Measurements from ENCODE around the gene TBX21. TPM values are rescaled to one million over a fixed set of nuclear protein-coding genes. Genes with fewer than 3 reads are reported as not detected.

TBX21 gene
- total and polyA plus RNA-seq, 10 of the 15 experiments (the other 5 are each of a cell fraction or from before 2014, with no cell fraction given) = 0.63 to 9.6 (median 5.0) TPM

DNA sequence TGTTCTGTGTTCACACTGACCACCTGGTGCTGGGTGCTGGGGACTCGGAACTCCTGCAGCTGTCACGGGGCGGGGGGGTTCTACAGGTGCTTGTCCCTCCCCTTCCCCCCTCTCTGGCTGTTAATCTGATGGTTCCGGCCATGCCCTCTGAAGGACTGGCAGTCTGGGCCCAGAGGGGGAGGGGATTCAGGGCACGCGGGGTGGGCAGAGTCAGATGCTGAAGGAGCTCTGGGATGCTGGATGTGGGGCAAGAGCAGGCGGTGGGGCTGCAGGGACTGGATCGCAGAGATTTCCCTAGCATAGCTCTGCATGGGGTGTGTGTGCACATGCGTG is 5.4 kb upstream of the TBX21 start:
- Histone ChIP-seq H3K4me1 (ENCODE audit: control insufficient read depth, insufficient read depth, low read length) (peaks cover 5% of the 10 kb centered on the region), H3K27ac (ENCODE audit: control insufficient read depth, insufficient read depth) (no peak overlapping the region), H3K79me2 (ENCODE audit: control insufficient read depth, insufficient read depth, low read length) (no peaks in the 10 kb centered on the region), H3K9me3 (replicated peaks; ENCODE audit: control insufficient read depth, insufficient read depth, low read length) (no peaks in the 10 kb centered on the region), H3K27me3 (replicated peaks in 1 of 2; ENCODE audit: control insufficient read depth in 2 of 2, insufficient read depth in 2 of 2, low read length in 1 of 2) (0 out of 4 replicates have a peak, but pooled peaks cover 0 to 1% of the 10 kb centered on the region in 2 experiments), H3K4me2 (ENCODE audit: control insufficient read depth, insufficient read depth) (no peak overlapping the region), H3K9ac (ENCODE audit: control insufficient read depth, insufficient read depth, low read length) (no peak overlapping the region), H2AFZ (ENCODE audit: control insufficient read depth, low read depth, low read length) (no peak overlapping the region), H3K36me3 (ENCODE audit: control insufficient read depth in 2 of 2, insufficient read depth in 2 of 2, low read length in 1 of 2) (no peaks in the 10 kb centered on the region), H3K4me3 (no peak overlapping the region), H4K20me1 (ENCODE audit: control insufficient read depth, insufficient read depth) (no peaks in the 10 kb centered on the region)
- BruUV-seq (replicated peaks) = no TSS peak
- ChIA-PET CTCF (interaction anchor here (0.9 to 1.0 kb wide), 2 partner anchors 9 kb away, joined by 3 to 6 read pairs; no protein-coding TSS in a partner anchor), POLR2A (no interaction called here), SMC1A (ENCODE audit: uncharacterized antibody, unreplicated experiment) (interaction anchor here (7.0 kb wide), 1 partner anchor 10 kb away, joined by 56 read pairs; no protein-coding TSS in a partner anchor), RAD21 (ENCODE audit: unreplicated experiment) (interaction anchor here (1.2 kb wide), 1 partner anchor 8 kb away, joined by 3 read pairs; no protein-coding TSS in a partner anchor)
- 42% methylated on average over 9 of the region's 9 CpGs for WGBS (ENCODE audit: insufficient coverage, insufficient replicate concordance, low lambda C conversion rate, missing lambda C conversion rate)
- in situ Hi-C loops (cut with MboI) (no loop called here), intact Hi-C loops (cut with micrococcal nuclease; ENCODE audit: unreplicated experiment) (no loop called here)
- ATAC-seq (no peak), FAIRE-seq (no peak), DNase-seq (ENCODE audit: low read depth, low spot score) (no peak)
- TF ChIP-seq KAT2A (conservative IDR thresholded peaks at IDR 0.05; ENCODE audit: control insufficient read depth, low read depth, low read length) = no peak

DNA sequence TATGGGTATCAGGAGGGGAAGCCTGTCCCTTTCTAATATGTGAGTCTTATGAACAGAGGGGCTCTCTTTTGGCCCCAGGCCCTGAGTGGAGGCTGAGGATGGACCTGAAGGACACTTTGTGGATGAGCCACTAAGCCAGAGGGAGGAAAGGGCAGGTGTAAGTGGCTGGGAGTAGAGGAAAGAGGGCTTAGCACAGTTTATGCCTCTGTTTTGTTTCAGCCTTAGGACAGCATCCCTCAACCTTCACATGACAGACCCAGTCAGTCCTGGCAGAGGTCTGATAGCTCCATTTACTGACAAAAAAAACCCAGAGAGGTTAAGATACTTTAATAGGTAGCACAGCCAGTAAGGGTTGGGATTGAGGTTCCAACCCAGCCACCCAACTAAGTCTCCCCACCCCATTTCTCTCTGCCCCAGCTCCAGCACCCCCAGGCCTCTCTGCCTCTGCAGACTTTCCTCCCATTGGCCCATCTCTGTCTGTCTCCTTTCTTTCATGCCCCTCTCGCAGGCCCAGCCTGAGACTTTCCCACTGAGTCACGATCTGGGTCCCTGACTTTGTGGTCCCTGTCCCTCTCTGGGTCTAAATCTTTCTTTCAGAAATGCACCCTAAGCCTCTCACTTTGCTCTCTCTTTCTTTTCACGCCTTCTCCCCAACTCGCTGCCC is 4.7 kb upstream of the TBX21 start:
- H3K9ac ChIP-seq (ENCODE audit: control insufficient read depth, insufficient read depth, low read length) = no peak overlapping the region
- intact Hi-C loops (cut with micrococcal nuclease; ENCODE audit: unreplicated experiment) = no loop called here
- POLR2A ChIA-PET = no interaction called here
- H2AFZ ChIP-seq (ENCODE audit: control insufficient read depth, low read depth, low read length) = no peak overlapping the region
- H3K79me2 ChIP-seq (ENCODE audit: control insufficient read depth, insufficient read depth, low read length) = peaks cover 3% of the 10 kb centered on the region; the same call in 1 of the 2 replicates
- in situ Hi-C loops (cut with MboI) = no loop called here
- H3K9me3 ChIP-seq (replicated peaks; ENCODE audit: control insufficient read depth, insufficient read depth, low read length) = no peaks in the 10 kb centered on the region
- SMC1A ChIA-PET (ENCODE audit: uncharacterized antibody, unreplicated experiment) = interaction anchor here (7.0 kb wide), 1 partner anchor 11 kb away, joined by 56 read pairs; no protein-coding TSS in a partner anchor
- no peaks in the 10 kb centered on the region for H3K36me3 ChIP-seq (ENCODE audit: control insufficient read depth in 2 of 2, insufficient read depth in 2 of 2, low read length in 1 of 2)
- H3K27me3 ChIP-seq (replicated peaks in 1 of 2; ENCODE audit: control insufficient read depth in 2 of 2, insufficient read depth in 2 of 2, low read length in 1 of 2) = 0 out of 4 replicates have a peak, but pooled peaks cover 0 to 1% of the 10 kb centered on the region in 2 experiments
- 40% methylated on average over 4 of the region's 4 CpGs for WGBS (ENCODE audit: insufficient coverage, insufficient replicate concordance, low lambda C conversion rate, missing lambda C conversion rate)
- RAD21 ChIA-PET (ENCODE audit: unreplicated experiment) = interaction anchor here (1.2 kb wide), 1 partner anchor 9 kb away, joined by 3 read pairs; no protein-coding TSS in a partner anchor
- no peak overlapping the region for H3K4me2 ChIP-seq (ENCODE audit: control insufficient read depth, insufficient read depth)
- H3K4me3 ChIP-seq = no peak overlapping the region
- CTCF ChIA-PET = interaction anchor here (0.6 to 0.9 kb wide), 2 partner anchors 10 to 93 kb away, joined by 3 to 6 read pairs; partner anchors contain the start of gene OSBPL7
- BruUV-seq (replicated peaks) = no TSS peak
- FAIRE-seq (no peak), DNase-seq (ENCODE audit: low read depth, low spot score) (no peak), ATAC-seq (no peak)
- TF ChIP-seq SREBF2 (IDR thresholded peaks at IDR 0.05; ENCODE audit: low read length) (no peak), IRF4 (IDR thresholded peaks at IDR 0.05; ENCODE audit: low read depth, low read length) (no peak)
- TF ChIP-seq, protein P1, sequence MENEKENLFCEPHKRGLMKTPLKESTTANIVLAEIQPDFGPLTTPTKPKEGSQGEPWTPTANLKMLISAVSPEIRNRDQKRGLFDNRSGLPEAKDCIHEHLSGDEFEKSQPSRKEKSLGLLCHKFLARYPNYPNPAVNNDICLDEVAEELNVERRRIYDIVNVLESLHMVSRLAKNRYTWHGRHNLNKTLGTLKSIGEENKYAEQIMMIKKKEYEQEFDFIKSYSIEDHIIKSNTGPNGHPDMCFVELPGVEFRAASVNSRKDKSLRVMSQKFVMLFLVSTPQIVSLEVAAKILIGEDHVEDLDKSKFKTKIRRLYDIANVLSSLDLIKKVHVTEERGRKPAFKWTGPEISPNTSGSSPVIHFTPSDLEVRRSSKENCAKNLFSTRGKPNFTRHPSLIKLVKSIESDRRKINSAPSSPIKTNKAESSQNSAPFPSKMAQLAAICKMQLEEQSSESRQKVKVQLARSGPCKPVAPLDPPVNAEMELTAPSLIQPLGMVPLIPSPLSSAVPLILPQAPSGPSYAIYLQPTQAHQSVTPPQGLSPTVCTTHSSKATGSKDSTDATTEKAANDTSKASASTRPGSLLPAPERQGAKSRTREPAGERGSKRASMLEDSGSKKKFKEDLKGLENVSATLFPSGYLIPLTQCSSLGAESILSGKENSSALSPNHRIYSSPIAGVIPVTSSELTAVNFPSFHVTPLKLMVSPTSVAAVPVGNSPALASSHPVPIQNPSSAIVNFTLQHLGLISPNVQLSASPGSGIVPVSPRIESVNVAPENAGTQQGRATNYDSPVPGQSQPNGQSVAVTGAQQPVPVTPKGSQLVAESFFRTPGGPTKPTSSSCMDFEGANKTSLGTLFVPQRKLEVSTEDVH (IDR thresholded peaks at IDR 0.05; ENCODE audit: low read depth, partially characterized antibody) = no peak
- TF ChIP-seq, protein P2, sequence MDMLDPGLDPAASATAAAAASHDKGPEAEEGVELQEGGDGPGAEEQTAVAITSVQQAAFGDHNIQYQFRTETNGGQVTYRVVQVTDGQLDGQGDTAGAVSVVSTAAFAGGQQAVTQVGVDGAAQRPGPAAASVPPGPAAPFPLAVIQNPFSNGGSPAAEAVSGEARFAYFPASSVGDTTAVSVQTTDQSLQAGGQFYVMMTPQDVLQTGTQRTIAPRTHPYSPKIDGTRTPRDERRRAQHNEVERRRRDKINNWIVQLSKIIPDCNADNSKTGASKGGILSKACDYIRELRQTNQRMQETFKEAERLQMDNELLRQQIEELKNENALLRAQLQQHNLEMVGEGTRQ (IDR thresholded peaks at IDR 0.05; ENCODE audit: borderline replicate concordance, low read depth, low read length) = no peak
- H3K27ac ChIP-seq (ENCODE audit: control insufficient read depth, insufficient read depth) = no peak overlapping the region
- H3K4me1 ChIP-seq (ENCODE audit: control insufficient read depth, insufficient read depth, low read length) = peaks cover 6% of the 10 kb centered on the region
- H4K20me1 ChIP-seq (ENCODE audit: control insufficient read depth, insufficient read depth) = no peaks in the 10 kb centered on the region

All from GM12878 (cell line).